ENCODE data around the gene WFS1.

WFS1 gene

DNA sequence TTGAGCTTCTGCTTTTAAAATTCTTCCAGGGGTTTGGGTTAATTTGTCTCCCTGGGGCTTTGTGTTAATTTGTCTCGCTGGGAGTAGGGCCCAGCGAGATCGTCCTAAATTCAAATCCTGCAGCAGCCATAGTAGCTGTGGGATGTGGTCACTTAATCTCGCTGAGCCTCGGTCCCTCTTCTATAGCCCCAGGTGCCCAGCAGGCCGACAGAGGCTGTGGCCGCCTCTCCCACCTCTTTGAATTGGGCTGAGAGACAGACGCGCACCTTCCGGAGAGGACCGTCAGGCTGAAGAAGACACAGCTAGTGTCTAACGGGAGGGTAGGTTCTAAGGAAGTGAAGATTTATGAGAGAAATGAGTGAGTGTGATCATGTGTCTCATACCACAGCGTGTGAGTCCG lies 15.7 kb upstream of the WFS1 start:
- Histone ChIP-seq H3K27ac (no peak overlapping the region), H3K36me3 (replicated peaks) (no peaks in the 10 kb centered on the region), H3K27me3 (replicated peaks) (peaks cover 3% of the 10 kb centered on the region), H3K4me3 (ENCODE audit: low read depth, low read length) (no peak overlapping the region)
- in situ Hi-C loops (cut with HindIII; ENCODE audit: low pct_ligation_motif_present, low sequenced_read_pairs): no loop called here
- TF ChIP-seq, protein P1, sequence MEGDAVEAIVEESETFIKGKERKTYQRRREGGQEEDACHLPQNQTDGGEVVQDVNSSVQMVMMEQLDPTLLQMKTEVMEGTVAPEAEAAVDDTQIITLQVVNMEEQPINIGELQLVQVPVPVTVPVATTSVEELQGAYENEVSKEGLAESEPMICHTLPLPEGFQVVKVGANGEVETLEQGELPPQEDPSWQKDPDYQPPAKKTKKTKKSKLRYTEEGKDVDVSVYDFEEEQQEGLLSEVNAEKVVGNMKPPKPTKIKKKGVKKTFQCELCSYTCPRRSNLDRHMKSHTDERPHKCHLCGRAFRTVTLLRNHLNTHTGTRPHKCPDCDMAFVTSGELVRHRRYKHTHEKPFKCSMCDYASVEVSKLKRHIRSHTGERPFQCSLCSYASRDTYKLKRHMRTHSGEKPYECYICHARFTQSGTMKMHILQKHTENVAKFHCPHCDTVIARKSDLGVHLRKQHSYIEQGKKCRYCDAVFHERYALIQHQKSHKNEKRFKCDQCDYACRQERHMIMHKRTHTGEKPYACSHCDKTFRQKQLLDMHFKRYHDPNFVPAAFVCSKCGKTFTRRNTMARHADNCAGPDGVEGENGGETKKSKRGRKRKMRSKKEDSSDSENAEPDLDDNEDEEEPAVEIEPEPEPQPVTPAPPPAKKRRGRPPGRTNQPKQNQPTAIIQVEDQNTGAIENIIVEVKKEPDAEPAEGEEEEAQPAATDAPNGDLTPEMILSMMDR (IDR thresholded peaks at IDR 0.05; ENCODE audit: low read depth, low read length, missing control alignments): no peak
- DNase-seq: no peak

DNA sequence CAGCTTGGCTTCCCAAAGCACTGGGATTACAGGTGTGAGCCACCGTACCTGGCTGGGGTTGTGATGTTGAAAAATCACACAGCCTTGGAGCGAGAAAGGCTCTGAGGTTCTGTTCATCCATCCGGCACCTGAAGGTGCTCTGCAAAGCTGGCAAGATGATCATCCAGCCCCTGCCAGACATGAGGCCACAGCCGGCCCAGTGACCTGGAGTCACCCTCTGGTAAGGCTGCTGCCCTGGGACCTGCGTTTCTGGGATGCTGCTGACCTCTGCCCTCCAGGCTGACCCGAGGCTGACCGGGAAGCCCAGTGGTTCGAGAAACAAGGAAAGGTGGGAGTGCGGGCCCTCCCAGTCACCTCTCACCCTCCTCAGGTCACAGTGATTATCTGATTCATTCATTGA lies 13.5 kb upstream of the WFS1 start:
- DNase-seq: no peak
- Histone ChIP-seq H3K27ac (no peak overlapping the region), H3K4me3 (ENCODE audit: low read depth, low read length) (no peak overlapping the region), H3K27me3 (replicated peaks) (no peaks in the 10 kb centered on the region), H3K36me3 (replicated peaks) (no peaks in the 10 kb centered on the region)
- in situ Hi-C loops (cut with HindIII; ENCODE audit: low pct_ligation_motif_present, low sequenced_read_pairs): no loop called here
- TF ChIP-seq, protein P1 (IDR thresholded peaks at IDR 0.05; ENCODE audit: low read depth, low read length, missing control alignments): no peak

DNA sequence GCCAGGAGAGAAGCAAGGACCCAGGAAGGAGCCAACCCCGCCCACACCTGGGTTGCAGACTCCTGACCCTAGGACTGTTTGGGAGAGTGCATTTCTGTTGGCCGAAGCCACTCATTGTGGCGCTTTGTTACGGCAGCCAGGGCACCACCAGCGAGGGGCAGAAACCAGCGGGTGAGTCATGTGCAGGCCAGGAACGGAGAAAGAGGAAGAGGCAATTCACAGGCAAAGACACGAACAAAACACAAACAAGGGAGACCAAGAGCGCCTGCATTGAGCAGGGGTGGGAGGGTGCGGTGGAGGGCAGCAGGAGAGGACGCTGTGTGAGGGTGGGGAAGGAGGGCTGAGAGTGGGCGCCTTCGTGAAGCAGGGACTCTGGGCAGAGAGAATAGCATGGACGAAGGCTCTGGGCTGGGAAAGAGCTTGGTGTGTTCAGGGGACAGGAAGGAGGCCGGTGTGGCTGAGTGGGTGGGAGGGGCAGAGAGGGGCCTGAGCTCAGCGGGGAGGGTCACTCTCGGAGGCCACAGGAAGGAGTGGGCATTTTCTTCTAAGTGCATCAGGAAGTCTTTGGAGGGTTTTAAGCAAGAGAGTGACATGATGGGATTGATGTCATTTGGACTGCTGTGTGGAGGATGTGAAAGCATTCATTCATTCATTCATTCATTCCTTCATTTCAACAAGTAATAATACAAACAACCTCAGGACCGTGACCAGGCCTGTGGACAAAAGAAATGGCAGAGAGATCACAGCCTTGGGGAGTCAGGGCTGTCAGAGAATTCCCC lies 12.2 kb upstream of the WFS1 start:
- Histone ChIP-seq H3K27ac (no peak overlapping the region), H3K27me3 (replicated peaks) (no peaks in the 10 kb centered on the region), H3K36me3 (replicated peaks) (no peaks in the 10 kb centered on the region), H3K4me3 (ENCODE audit: low read depth, low read length) (no peak overlapping the region)
- TF ChIP-seq, protein P1 (IDR thresholded peaks at IDR 0.05; ENCODE audit: low read depth, low read length, missing control alignments): no peak
- in situ Hi-C loops (cut with HindIII; ENCODE audit: low pct_ligation_motif_present, low sequenced_read_pairs): no loop called here
- DNase-seq: no peak

DNA sequence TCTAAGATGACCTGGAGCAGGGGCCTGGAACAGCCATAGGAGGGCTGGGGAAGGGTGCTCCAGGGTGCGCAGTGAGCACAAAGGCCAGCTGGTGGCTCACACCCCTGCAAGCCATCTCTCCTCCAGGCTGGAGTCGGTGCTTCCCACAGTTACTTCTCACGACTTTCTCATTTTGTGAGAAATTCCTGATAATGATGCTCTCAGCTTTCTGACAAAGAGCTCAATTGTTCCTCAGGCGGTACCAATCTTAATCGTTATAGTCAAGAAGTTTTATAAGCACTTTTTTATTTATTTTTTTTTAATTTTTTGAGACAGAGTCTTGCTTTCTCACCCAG lies 11.7 kb upstream of the WFS1 start:
- Histone ChIP-seq H3K36me3 (replicated peaks) (no peaks in the 10 kb centered on the region), H3K27ac (no peak overlapping the region), H3K4me3 (ENCODE audit: low read depth, low read length) (no peak overlapping the region), H3K27me3 (replicated peaks) (no peaks in the 10 kb centered on the region)
- TF ChIP-seq, protein P1 (IDR thresholded peaks at IDR 0.05; ENCODE audit: low read depth, low read length, missing control alignments): no peak
- DNase-seq: no peak
- in situ Hi-C loops (cut with HindIII; ENCODE audit: low pct_ligation_motif_present, low sequenced_read_pairs): no loop called here

DNA sequence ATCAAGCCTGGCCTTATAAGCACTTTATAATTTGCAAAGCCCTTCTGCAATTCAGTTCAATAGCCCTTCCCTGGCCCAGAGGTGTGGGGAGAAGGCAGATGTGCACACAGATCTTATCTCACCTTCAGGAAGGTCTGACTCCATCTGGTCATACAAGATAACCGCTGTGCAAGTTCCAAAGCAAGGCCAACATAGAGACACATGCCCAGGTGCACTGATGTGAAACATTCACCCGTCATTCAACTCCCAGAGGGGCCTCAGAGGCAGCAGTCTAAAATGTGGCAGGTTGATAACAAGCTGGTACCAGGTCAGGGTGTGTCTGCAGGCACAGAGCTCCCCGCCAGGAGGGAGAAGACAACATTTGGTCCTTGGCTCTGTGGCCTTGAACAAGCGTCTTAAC lies 10.9 kb upstream of the WFS1 start:
- in situ Hi-C loops (cut with HindIII; ENCODE audit: low pct_ligation_motif_present, low sequenced_read_pairs): no loop called here
- no peak for DNase-seq

More for the DNA sequence above, 10.9 kb upstream of the WFS1 start:
- Histone ChIP-seq H3K36me3 (replicated peaks) (no peaks in the 10 kb centered on the region), H3K4me3 (ENCODE audit: low read depth, low read length) (no peak overlapping the region), H3K27me3 (replicated peaks) (no peaks in the 10 kb centered on the region), H3K27ac (no peak overlapping the region)
- TF ChIP-seq, protein P1 (IDR thresholded peaks at IDR 0.05; ENCODE audit: low read depth, low read length, missing control alignments): no peak

Measured in brain microvascular endothelial cell (primary cell).